MM.1S (cell line): ENCODE measurements around the gene ZCCHC2.

Source experiments
- DNase-seq: peaks from one replicate; pipeline ENCODE4 v3.0.0-alpha.2; 2015
- H2AFZ ChIP-seq: fragments of 300-600 bp; sonication (generic); 2 replicates; pipeline ENCODE4 v1.6.0; 2016; ENCODE audit warnings: antibody characterized with exemption, low read length
- H3F3A ChIP-seq: fragments of 300-600 bp; sonication (generic); 2 replicates; pipeline ENCODE4 v1.6.1; 2016; ENCODE audit warnings: mild to moderate bottlenecking, antibody characterized with exemption, low read length, moderate library complexity, mixed read lengths; ENCODE audit not compliant: insufficient read depth
- H3K27ac ChIP-seq: fragments of 300-600 bp; sonication (generic); 2 replicates; pipeline ENCODE4 v1.5.1; 2016; ENCODE audit warnings: mild to moderate bottlenecking, low read length
- H3K27me3 ChIP-seq: fragments of 300-600 bp; sonication (generic); replicated peaks from 2 replicates; pipeline ENCODE4 v1.6.0; 2016; ENCODE audit warnings: low read length; ENCODE audit not compliant: insufficient read depth
- H3K36me3 ChIP-seq: fragments of 300-600 bp; sonication (generic); replicated peaks from 2 replicates; pipeline ENCODE4 v1.6.1; 2016; ENCODE audit warnings: mild to moderate bottlenecking, low read length, mixed read lengths; ENCODE audit not compliant: insufficient read depth
- H3K4me1 ChIP-seq: fragments of 300-600 bp; sonication (generic); 2 replicates; pipeline ENCODE4 v1.6.1; 2016; ENCODE audit warnings: low read length, mixed read lengths
- H3K4me2 ChIP-seq: fragments of 300-600 bp; sonication (generic); 2 replicates; pipeline ENCODE4 v1.6.0; 2016; ENCODE audit warnings: low read depth, low read length
- H3K4me3 ChIP-seq: fragments of 300-600 bp; sonication (generic); 2 replicates; pipeline ENCODE4 v1.5.1; 2016; ENCODE audit warnings: low read length, mixed read lengths
- H3K79me2 ChIP-seq: fragments of 300-600 bp; sonication (generic); 2 replicates; pipeline ENCODE4 v1.6.1; 2016; ENCODE audit warnings: mixed run types, low read length, mixed read lengths
- H3K9ac ChIP-seq: fragments of 300-600 bp; sonication (generic); 2 replicates; pipeline ENCODE4 v1.6.1; 2016; ENCODE audit warnings: low read length, mixed read lengths
- H3K9me2 ChIP-seq: fragments of 300-600 bp; sonication (generic); replicated peaks from 2 replicates; pipeline ENCODE4 v1.6.1; 2016; ENCODE audit warnings: mild to moderate bottlenecking, low read length, mixed read lengths; ENCODE audit not compliant: insufficient read depth
- H3K9me3 ChIP-seq: fragments of 300-600 bp; sonication (generic); replicated peaks from 2 replicates; pipeline ENCODE4 v1.6.1; 2016; ENCODE audit warnings: mild to moderate bottlenecking, low read length, mixed read lengths; ENCODE audit not compliant: insufficient read depth
- H4K20me1 ChIP-seq: fragments of 300-600 bp; sonication (generic); 2 replicates; pipeline ENCODE4 v1.6.1; 2016; ENCODE audit warnings: mild to moderate bottlenecking, low read length, moderate library complexity, mixed read lengths; ENCODE audit not compliant: insufficient read depth
- CTCF ChIP-seq: fragments of 300-600 bp; sonication (generic); IDR thresholded peaks from 2 replicates; pipeline ENCODE4 v1.5.1; 2016; ENCODE audit warnings: antibody characterized with exemption, low read length, mixed read lengths
- EZH2 ChIP-seq: fragments of 300-600 bp; sonication (generic); optimal IDR thresholded peaks from 2 replicates; pipeline ENCODE3; 2017; ENCODE audit warnings: low read depth, mild to moderate bottlenecking, antibody characterized with exemption, low read length, mixed read lengths
- EZH2phosphoT487 ChIP-seq: fragments of 300-600 bp; sonication (generic); IDR thresholded peaks from 2 replicates; pipeline ENCODE4 v1.6.1; 2018; ENCODE audit warnings: antibody characterized with exemption, low read length

The ZCCHC2 gene

GRCh38 chr18:62518460-62519375, 4.1 kb upstream of the ZCCHC2 start:
- H3K36me3 ChIP-seq = no peaks in the 10 kb centered on the region
- H3K9me3 ChIP-seq = 0 out of 2 replicates have a peak, but pooled peaks cover 3% of the 10 kb centered on the region
- H3K4me3 ChIP-seq = no peak overlapping the region
- no peaks in the 10 kb centered on the region for H3K79me2 ChIP-seq
- no peak overlapping the region for H3K27ac ChIP-seq
- no peaks in the 10 kb centered on the region; the same call in 1 of the 2 replicates for H3K4me1 ChIP-seq
- H2AFZ ChIP-seq = no peak overlapping the region
- no peaks in the 10 kb centered on the region for H4K20me1 ChIP-seq
- H3K27me3 ChIP-seq = peaks cover 71% of the 10 kb centered on the region
- DNase-seq = no peak
- 0 out of 2 replicates have a peak, but pooled peaks cover 6% of the 10 kb centered on the region for H3F3A ChIP-seq
- H3K4me2 ChIP-seq = no peak overlapping the region
- no peak overlapping the region for H3K9ac ChIP-seq
- TF ChIP-seq CTCF (no peak), EZH2phosphoT487 (no peak), EZH2 (no peak)
- no peaks in the 10 kb centered on the region for H3K9me2 ChIP-seq

GRCh38 chr18:62519684-62520083, 3.1 kb upstream of the ZCCHC2 start:
- H3K9me2 ChIP-seq = no peaks in the 10 kb centered on the region
- H3K4me3 ChIP-seq = no peak overlapping the region
- H3K27ac ChIP-seq = no peak overlapping the region
- TF ChIP-seq EZH2 (no peak), EZH2phosphoT487 (no peak), CTCF (no peak)
- H3K36me3 ChIP-seq = no peaks in the 10 kb centered on the region
- peaks cover 65% of the 10 kb centered on the region for H3K27me3 ChIP-seq
- DNase-seq = no peak
- no peak overlapping the region for H3K9ac ChIP-seq
- H3K4me1 ChIP-seq = no peaks in the 10 kb centered on the region; the same call in 1 of the 2 replicates
- 0 out of 2 replicates have a peak, but pooled peaks cover 6% of the 10 kb centered on the region for H3F3A ChIP-seq
- H3K9me3 ChIP-seq = 0 out of 2 replicates have a peak, but pooled peaks cover 2% of the 10 kb centered on the region
- H2AFZ ChIP-seq = no peak overlapping the region
- no peaks in the 10 kb centered on the region for H4K20me1 ChIP-seq
- no peak overlapping the region for H3K4me2 ChIP-seq
- no peaks in the 10 kb centered on the region for H3K79me2 ChIP-seq

DNA sequence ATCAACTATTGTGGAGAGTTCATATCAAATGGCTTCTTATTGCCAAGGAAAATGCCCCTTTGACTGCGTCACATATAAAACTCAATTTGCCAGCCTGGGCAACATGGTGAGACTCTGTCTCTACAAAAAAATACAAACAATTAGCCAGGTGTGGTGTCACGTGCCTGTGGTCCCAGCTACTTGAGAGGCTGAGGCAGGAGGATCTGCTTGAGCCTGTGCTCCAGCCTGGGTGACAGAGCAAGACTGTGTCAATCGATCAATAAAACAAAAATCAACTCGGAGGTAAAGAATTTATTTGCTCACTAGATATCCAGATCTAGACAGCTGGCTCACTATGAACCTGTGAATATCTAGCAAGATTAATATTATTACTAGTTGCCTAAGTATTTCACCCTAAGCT, 1.7 kb upstream of the ZCCHC2 start:
- Histone ChIP-seq H3K9me2 (no peaks in the 10 kb centered on the region), H3K4me3 (no peak overlapping the region), H3K9me3 (no peaks in the 10 kb centered on the region), H4K20me1 (no peaks in the 10 kb centered on the region), H3K4me2 (no peak overlapping the region), H3K79me2 (no peaks in the 10 kb centered on the region), H3K27ac (no peak overlapping the region), H3K36me3 (no peaks in the 10 kb centered on the region), H3K4me1 (peaks cover 6% of the 10 kb centered on the region; the same call in 1 of the 2 replicates), H3K27me3 (peaks cover 65% of the 10 kb centered on the region), H2AFZ (no peak overlapping the region), H3F3A (0 out of 2 replicates have a peak, but pooled peaks cover 6% of the 10 kb centered on the region), H3K9ac (no peak overlapping the region)
- TF ChIP-seq EZH2phosphoT487 (no peak), EZH2 (no peak), CTCF (no peak)
- no peak for DNase-seq
